Effector memory CD8-positive, alpha-beta T cell (primary cell): Measurements from ENCODE around the gene TIMM23.
"Not testable (repeated sequence)": the region's sequence is repeated elsewhere in the genome, so short reads cannot be mapped to it uniquely, and the experiment has no call there.

Source experiments
- ATAC-seq: fragments of 150-1000 bp; cut with Tn5 transposase; replicated peaks from 2 replicates; pipeline ENCODE4 v1.10.0; 2021; ENCODE audit warnings: mild to moderate bottlenecking, moderate library complexity
- DNase-seq, 3 experiments: peaks; one replicate each; pipeline ENCODE4 v3.0.0; 2021
- H3K27ac Mint-ChIP-seq, 2 donors: one replicate each; pipeline ENCODE4 v1.8.0; 2022; ENCODE audit warnings: mild to moderate bottlenecking in 2 of 2, mixed read lengths in 2 of 2, moderate library complexity in 2 of 2
- H3K27me3 Mint-ChIP-seq, 2 donors: one replicate each; pipeline ENCODE4 v1.8.0; 2022; ENCODE audit warnings: mixed read lengths in 2 of 2
- H3K36me3 Mint-ChIP-seq: one replicate; pipeline ENCODE4 v1.8.0; 2022; ENCODE audit warnings: mild to moderate bottlenecking, moderate library complexity, mixed read lengths; ENCODE audit not compliant: insufficient read depth
- H3K4me1 Mint-ChIP-seq, 2 donors: one replicate each; pipeline ENCODE4 v1.8.0; 2022; ENCODE audit warnings: low read depth in 2 of 2, mixed read lengths in 2 of 2
- H3K4me3 Mint-ChIP-seq, 2 donors: one replicate each; pipeline ENCODE4 v1.8.0; 2022; ENCODE audit warnings: mild to moderate bottlenecking in 2 of 2, mixed read lengths in 2 of 2, moderate library complexity in 2 of 2
- H3K9me3 Mint-ChIP-seq, 2 donors: one replicate each; pipeline ENCODE4 v1.8.0; 2022; ENCODE audit warnings: mixed read lengths in 2 of 2

TIMM23 gene

DNA sequence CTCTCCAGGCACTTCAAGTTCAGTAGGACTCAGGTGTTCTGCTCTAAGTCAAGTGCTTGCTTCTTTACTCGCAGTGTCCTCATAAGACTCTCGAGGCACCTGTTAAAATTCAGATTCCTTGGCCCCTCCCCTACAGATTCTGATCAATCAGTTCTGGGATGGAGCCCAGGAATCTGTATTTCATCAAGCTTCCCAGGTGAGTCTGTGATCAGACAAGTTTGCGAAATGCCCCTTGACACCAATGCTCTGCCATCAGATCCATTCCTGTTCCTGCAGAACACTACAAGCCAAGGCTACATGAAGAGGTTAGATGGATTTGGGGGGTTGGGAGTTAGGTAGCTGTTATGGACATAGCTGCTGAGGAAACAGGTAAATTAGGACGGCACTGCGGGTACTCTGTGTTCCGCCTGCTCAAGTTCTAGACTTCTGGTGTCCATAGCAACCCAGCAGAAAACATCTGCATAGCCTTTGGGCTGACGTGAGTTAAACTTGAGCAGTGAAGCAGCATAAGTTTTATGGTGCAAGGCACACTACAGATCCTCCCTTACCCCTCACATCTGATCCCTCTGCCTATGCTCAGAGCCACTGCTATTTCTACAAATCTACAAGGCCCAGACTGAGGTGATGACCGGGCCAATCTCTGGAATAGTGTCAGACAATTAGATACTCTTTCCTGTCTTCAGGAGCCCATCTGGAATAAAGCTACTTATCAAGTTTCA, 65.0 kb downstream of the TIMM23 start:
- Mint-ChIP-seq H3K4me1 (no peaks in the 10 kb centered on the region), H3K27ac (no peak overlapping the region), H3K9me3 (no peaks in the 10 kb centered on the region), H3K36me3 (no peaks in the 10 kb centered on the region), H3K4me3 (no peak overlapping the region), H3K27me3 (peaks cover 9 to 18% of the 10 kb centered on the region in 2 donors)
- ATAC-seq (no peak), DNase-seq (no peak)

DNA sequence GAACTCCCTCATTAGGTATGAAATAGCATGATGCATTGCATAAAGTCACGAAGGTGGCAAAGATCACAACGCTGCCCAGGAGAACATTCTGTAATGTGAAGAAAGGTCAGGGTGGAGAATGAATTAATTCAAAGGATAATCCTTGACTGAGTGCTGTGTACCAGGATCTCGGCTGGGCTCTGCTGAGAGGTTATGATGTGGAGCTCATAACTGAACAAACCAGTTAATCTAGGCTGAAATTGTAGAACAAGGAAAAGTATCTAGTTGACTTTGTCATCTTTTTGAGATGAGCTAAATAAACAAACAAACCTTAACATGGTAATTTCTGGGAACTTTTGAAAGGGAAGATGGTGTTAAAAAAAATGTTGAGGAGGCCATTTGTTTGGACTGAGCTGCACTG, 67.7 kb downstream of the TIMM23 start:
- no peaks in the 10 kb centered on the region for H3K36me3 Mint-ChIP-seq
- ATAC-seq (no peak), DNase-seq (no peak)
- H3K4me3 Mint-ChIP-seq: no peak overlapping the region
- H3K9me3 Mint-ChIP-seq: no peaks in the 10 kb centered on the region
- H3K4me1 Mint-ChIP-seq: no peaks in the 10 kb centered on the region
- peaks cover 24 to 27% of the 10 kb centered on the region in 2 donors for H3K27me3 Mint-ChIP-seq
- no peak overlapping the region for H3K27ac Mint-ChIP-seq

DNA sequence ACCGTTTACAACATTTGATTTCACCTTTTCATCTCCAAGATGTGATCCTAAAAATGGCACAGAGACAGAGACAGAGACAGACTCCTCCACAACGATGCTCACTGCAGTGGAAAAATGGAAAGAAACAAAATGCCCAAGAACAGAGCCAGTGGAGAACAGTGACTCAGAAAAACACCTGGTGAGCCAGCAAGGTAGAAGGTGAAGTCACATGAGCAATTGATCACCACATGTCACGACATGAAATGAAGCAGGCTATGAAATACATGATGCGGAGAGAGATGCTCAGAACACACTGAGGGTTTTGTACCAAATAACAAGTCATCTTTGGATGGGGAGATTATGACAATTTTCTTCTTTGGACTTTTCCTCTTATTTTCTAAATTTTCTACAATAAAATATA, 70.2 kb downstream of the TIMM23 start:
- H3K4me3 Mint-ChIP-seq: no peak overlapping the region
- H3K4me1 Mint-ChIP-seq: no peaks in the 10 kb centered on the region
- DNase-seq (no peak), ATAC-seq (no peak)
- no peaks in the 10 kb centered on the region for H3K36me3 Mint-ChIP-seq
- peaks cover 18 to 20% of the 10 kb centered on the region in 2 donors for H3K27me3 Mint-ChIP-seq
- no peak overlapping the region for H3K27ac Mint-ChIP-seq
- H3K9me3 Mint-ChIP-seq: no peaks in the 10 kb centered on the region

DNA sequence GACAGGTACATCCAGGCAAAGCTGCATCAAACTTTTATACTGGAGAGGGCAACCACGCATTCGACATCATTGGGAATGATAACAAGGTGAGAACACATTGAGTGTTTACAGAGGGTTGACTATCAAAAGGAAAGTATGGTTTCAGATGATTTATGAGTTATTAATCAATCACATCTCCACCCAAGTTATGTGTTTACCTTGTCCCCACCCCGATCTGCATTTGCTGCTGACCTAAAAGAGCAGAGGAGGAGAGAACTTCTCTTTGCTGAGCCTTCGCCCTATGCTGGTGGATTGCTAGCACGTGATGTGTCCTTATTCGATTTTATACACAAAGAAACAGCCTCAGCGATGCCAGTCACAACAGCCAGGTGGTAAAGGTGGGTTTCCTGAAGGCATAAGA, 74.0 kb downstream of the TIMM23 start, which contains the start of gene MSMB:
Gene MSMB (minus strand): TSS at position 9 of the 400 bp plus-strand sequence. CDS start 32 bp downstream, outside the sequence.
- Mint-ChIP-seq H3K36me3 (no peaks in the 10 kb centered on the region), H3K4me1 (no peaks in the 10 kb centered on the region), H3K9me3 (no peaks in the 10 kb centered on the region), H3K27ac (no peak within 1 kb of the TSS), H3K4me3 (no peak within 1 kb of the TSS), H3K27me3 (peaks cover 14 to 18% of the 10 kb centered on the region in 2 donors)
- ATAC-seq (no peak), DNase-seq (no peak)

DNA sequence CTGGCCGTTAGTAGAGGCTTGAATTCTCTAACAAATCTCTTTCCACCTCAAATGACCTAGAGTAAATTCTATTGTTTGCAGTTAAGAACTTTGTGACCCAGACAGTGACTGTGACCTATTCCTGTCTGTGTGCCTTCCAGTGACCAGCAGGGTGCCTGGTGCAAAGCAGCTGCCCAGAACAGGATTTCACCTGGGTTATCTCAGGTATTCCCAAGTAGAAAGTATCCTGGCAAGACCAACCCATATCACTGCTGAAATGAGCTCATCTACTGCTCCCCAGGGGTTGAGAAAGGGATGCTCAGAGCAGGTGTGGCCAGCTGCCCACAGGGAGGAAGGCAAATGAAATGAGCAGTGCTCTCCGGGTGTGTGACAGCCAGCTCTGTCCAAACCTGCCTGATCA, 75.9 kb downstream of the TIMM23 start:
- H3K27ac Mint-ChIP-seq: no peak overlapping the region
- no peak overlapping the region for H3K4me3 Mint-ChIP-seq
- no peak for ATAC-seq
- H3K36me3 Mint-ChIP-seq: no peaks in the 10 kb centered on the region
- no peaks in the 10 kb centered on the region for H3K4me1 Mint-ChIP-seq
- H3K27me3 Mint-ChIP-seq: peaks cover 19 to 27% of the 10 kb centered on the region in 2 donors
- no peak for DNase-seq
- H3K9me3 Mint-ChIP-seq: no peaks in the 10 kb centered on the region

DNA sequence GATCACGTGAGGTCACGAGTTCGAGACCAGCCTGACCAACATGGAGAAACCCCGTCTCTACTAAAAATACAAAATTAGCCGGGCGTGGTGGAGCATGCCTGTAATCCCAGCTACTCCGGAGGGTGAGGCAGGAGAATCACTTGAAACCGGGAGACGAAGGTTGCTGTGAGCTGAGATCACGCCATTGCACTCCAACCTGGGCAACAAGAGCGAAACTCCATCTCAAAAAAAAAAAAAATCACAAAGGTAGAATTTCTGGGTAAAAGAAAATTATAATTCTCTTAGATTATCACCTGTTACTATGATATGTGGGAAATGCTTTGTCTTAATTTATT, 77.2 kb downstream of the TIMM23 start:
- not testable (repeated sequence) for ATAC-seq, H3K27ac Mint-ChIP-seq, H3K9me3 Mint-ChIP-seq, H3K36me3 Mint-ChIP-seq, H3K4me1 Mint-ChIP-seq, DNase-seq, H3K4me3 Mint-ChIP-seq
- H3K27me3 Mint-ChIP-seq: peaks cover 16 to 25% of the 10 kb centered on the region in 2 donors

DNA sequence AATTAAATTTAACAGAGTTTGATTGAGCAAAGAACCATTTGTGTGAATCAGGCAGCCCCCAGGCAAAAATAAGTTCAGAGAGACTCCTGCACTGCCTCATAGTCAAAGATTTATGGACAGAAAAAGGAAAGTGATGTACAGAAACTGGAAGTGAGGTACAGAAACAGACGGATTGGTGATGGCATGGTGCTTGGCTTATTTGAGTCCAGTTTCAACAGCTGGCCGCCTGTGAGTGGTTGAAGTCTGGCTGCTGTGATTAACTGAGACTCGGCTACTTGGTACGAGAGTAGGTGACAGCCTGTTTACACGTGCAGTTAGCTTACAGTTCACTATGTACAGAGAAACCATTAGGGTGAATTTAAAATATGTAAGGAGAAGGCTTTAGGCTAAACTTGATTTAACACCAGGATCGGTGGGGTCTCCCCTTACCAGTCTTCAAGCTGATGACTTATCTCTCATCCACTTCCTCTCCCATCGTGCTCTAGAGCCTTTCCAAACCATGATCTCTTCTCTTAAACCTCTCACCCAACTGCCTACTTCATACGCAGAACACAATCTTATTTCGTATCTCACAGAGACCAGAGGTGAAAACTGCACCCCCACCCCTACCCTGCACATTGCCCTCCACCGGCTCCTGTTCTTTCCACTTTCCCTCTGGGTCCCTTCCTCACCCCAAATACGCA, 78.8 kb downstream of the TIMM23 start:
- no peaks in the 10 kb centered on the region for H3K9me3 Mint-ChIP-seq
- H3K27me3 Mint-ChIP-seq: peaks cover 18 to 26% of the 10 kb centered on the region in 2 donors
- no peak overlapping the region for H3K27ac Mint-ChIP-seq
- ATAC-seq: no peak
- peaks cover 0 to 3% of the 10 kb centered on the region in 2 donors for H3K4me1 Mint-ChIP-seq
- H3K36me3 Mint-ChIP-seq: no peaks in the 10 kb centered on the region
- no peak for DNase-seq
- H3K4me3 Mint-ChIP-seq: no peak overlapping the region

DNA sequence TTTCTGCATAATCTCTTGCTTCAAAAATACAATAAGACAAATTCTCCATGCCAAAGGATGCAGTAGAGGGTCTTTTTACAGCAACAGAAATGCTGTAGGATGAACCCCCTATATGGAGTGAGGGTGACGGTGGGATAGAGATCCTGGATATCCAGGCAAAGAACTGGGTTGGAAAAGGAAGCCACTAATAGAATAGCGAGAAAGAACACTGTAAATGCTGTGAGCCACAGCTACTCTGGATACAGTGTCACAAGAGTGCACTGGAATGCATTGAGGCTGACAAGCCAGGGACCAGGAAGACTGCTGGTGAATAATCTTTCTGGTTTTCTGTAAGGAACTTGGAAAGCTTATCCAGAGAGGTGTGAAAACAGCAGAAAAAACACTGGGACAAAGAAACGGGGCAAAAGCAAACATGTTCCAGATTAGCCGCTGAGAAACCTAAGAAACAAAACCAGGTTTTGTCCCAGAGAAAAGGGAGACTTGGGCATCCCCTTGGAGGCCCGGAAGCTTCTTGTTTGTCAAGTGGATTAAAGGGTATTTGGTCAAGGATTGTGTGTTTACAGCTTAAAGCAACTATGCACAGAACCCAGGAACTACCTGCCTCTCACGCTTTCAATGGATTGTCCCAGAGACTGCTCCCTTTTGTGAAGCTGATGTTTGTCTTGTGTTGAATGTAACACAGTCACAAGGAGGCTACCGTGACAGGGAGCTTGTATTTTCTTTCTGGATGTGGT, 79.9 kb downstream of the TIMM23 start:
- no peak overlapping the region for H3K4me3 Mint-ChIP-seq
- peaks cover 21 to 26% of the 10 kb centered on the region in 2 donors for H3K27me3 Mint-ChIP-seq
- ATAC-seq (no peak), DNase-seq (no peak)
- H3K27ac Mint-ChIP-seq: no peak overlapping the region
- peaks cover 5% of the 10 kb centered on the region for H3K36me3 Mint-ChIP-seq
- peaks cover 0 to 6% of the 10 kb centered on the region in 2 donors for H3K9me3 Mint-ChIP-seq
- H3K4me1 Mint-ChIP-seq: peaks cover 0 to 3% of the 10 kb centered on the region in 2 donors

DNA sequence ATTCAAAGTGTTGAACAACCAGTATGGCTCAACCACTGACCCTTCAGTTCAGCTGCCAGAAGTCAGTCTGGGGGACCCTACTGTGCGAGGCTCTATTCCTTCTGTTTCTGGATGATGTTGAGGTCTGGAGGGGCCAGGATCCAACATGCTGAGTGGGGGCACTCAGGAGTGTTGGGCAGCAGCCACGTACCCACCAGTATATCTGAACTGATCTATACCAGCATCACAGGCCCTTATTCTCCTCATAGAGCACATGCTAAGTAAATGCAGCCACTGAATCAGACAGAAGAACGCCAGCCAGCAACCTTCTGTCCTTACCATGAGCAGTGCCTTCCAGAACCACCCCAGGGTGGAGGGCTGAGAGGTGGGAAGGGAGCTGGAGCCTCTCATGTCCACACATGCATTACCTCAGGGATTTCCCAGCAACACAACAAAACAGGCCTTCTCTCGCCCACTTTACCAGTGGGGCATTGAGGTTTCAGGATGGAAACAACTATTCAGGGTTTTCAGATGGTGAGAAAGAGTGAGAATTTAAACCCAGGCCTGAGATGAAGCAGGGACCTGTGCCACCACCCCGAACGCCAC, 80.6 kb downstream of the TIMM23 start:
- peaks cover 18 to 26% of the 10 kb centered on the region in 2 donors for H3K27me3 Mint-ChIP-seq
- DNase-seq (no peak), ATAC-seq (no peak)
- peaks cover 5% of the 10 kb centered on the region for H3K36me3 Mint-ChIP-seq
- H3K27ac Mint-ChIP-seq: no peak overlapping the region
- peaks cover 2 to 8% of the 10 kb centered on the region in 2 donors for H3K9me3 Mint-ChIP-seq
- H3K4me1 Mint-ChIP-seq: peaks cover 0 to 3% of the 10 kb centered on the region in 2 donors
- no peak overlapping the region for H3K4me3 Mint-ChIP-seq
